A549 (cell line): Measurements from ENCODE around the gene LCE1F.

Source experiments
- BHLHE40 ChIP-seq: IDR thresholded peaks from 2 replicates; pipeline ENCODE4 v1.6.1; 2012; ENCODE audit warnings: low read depth, low read length, inconsistent platforms
- CBX2 ChIP-seq: fragments of 200-600 bp; sonication (generic); IDR thresholded peaks from 2 replicates; pipeline ENCODE4 v1.6.1; 2016; ENCODE audit warnings: low read depth, mild to moderate bottlenecking, borderline replicate concordance
- CEBPB ChIP-seq, 2 experiments: fragments of >200 bp in 1 of 2; sonication (Bioruptor Twin) in 1 of 2; formaldehyde crosslinking in 1 of 2; IDR thresholded peaks; 2 replicates each; pipeline ENCODE4 v1.6.1; 2012 to 2016
- CHD2 ChIP-seq: fragments of 150-350 bp; IDR thresholded peaks from 2 replicates; pipeline ENCODE4 v1.6.1; 2014; ENCODE audit warnings: low read length; ENCODE audit not compliant: partially characterized antibody
- EP300 ChIP-seq, 2 experiments: fragments of >200 bp; sonication (Bioruptor Twin); formaldehyde crosslinking; IDR thresholded peaks; 2 replicates in 1 of 2; 3 replicates in 1 of 2; pipeline ENCODE4 v1.6.1; 2016 to 2017
- ESRRA ChIP-seq: fragments of 150-350 bp; IDR thresholded peaks from 2 replicates; pipeline ENCODE4 v1.6.1; 2014; ENCODE audit warnings: mild to moderate bottlenecking, low read length, borderline replicate concordance
- JUN ChIP-seq, 2 experiments: fragments of >200 bp; sonication (Bioruptor Twin); formaldehyde crosslinking; IDR thresholded peaks; 2 replicates in 1 of 2; 3 replicates in 1 of 2; pipeline ENCODE4 v1.6.1; 2016 to 2017
- MYC ChIP-seq: IDR thresholded peaks from 2 replicates; pipeline ENCODE4 v1.6.1; 2012; ENCODE audit warnings: mild to moderate bottlenecking, inconsistent platforms, low read length, improper control_type of control experiment, borderline replicate concordance
- NR3C1 ChIP-seq: fragments of >200 bp; sonication (Bioruptor Twin); formaldehyde crosslinking; IDR thresholded peaks from 3 replicates; pipeline ENCODE4 v1.6.1; 2017
- POLR2A ChIP-seq: IDR thresholded peaks from 2 replicates; pipeline ENCODE4 v1.6.1; 2012; ENCODE audit warnings: mild to moderate bottlenecking, low read length
- POLR2AphosphoS2 ChIP-seq: conservative IDR thresholded peaks from 2 replicates; pipeline ENCODE4 v1.6.1; 2012; ENCODE audit warnings: low read length, improper control_type of control experiment, inconsistent platforms
- TF ChIP-seq, protein P1 (sequence below): fragments of >200 bp; sonication (Bioruptor Twin); formaldehyde crosslinking; IDR thresholded peaks from 3 replicates; pipeline ENCODE4 v1.5.1; 2016

DNA sequence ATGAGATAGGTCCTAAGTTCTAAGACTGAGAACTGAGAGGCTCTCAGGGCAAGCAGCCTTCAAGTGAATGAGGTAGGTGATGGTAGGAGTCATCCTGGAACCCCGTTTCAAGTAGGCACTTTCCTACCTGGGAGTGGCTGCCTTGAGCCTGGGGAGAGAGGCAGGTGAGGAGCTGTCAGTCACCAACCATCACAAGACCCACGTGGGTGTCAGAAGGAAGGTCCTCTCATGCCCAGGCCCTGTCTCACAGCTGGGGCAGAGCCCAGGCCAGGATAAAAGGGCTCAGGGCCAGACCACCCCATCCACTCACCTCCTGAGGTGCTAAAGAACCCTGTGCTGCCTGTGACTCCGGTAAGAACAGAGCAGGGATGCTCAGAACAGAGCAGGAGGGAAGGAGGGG lies 21.5 kb downstream of the LCE1F start, which contains the start of gene LCE1D:
- TF ChIP-seq, protein P1, sequence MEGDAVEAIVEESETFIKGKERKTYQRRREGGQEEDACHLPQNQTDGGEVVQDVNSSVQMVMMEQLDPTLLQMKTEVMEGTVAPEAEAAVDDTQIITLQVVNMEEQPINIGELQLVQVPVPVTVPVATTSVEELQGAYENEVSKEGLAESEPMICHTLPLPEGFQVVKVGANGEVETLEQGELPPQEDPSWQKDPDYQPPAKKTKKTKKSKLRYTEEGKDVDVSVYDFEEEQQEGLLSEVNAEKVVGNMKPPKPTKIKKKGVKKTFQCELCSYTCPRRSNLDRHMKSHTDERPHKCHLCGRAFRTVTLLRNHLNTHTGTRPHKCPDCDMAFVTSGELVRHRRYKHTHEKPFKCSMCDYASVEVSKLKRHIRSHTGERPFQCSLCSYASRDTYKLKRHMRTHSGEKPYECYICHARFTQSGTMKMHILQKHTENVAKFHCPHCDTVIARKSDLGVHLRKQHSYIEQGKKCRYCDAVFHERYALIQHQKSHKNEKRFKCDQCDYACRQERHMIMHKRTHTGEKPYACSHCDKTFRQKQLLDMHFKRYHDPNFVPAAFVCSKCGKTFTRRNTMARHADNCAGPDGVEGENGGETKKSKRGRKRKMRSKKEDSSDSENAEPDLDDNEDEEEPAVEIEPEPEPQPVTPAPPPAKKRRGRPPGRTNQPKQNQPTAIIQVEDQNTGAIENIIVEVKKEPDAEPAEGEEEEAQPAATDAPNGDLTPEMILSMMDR, result no peak
- TF ChIP-seq POLR2A, result no peak
- TF ChIP-seq MYC, result no peak
- no peak for TF ChIP-seq BHLHE40
- TF ChIP-seq CHD2, result no peak
- no peak for TF ChIP-seq JUN (IDR thresholded peaks at IDR 0.05)
- TF ChIP-seq ESRRA, result no peak
- no peak for TF ChIP-seq CEBPB (IDR thresholded peaks at IDR 0.05)
- no peak for TF ChIP-seq EP300 (IDR thresholded peaks at IDR 0.05)
- no peak for TF ChIP-seq NR3C1
- TF ChIP-seq POLR2AphosphoS2, result no peak
- TF ChIP-seq CBX2, result no peak
